H1 (cell line): ENCODE measurements around the gene OR10J5.

Source experiments
- BACH1 ChIP-seq: IDR thresholded peaks from 2 replicates; pipeline ENCODE4 v1.6.1; 2012; ENCODE audit warnings: low read length, improper control_type of control experiment
- CEBPB ChIP-seq: IDR thresholded peaks from 2 replicates; pipeline ENCODE4 v1.6.1; 2012; ENCODE audit warnings: low read depth, low read length
- CTCF ChIP-seq, 3 experiments: IDR thresholded peaks; 1 replicate in 2 of 3; 2 replicates in 1 of 3; pipeline versions ENCODE4 v1.5.1 to v1.6.1; 2011; ENCODE audit warnings: low read length in 3 of 3, mild to moderate bottlenecking in 3 of 3, inconsistent platforms in 2 of 3, low read depth in 1 of 3, moderate library complexity in 1 of 3; ENCODE audit not compliant: insufficient read depth in 1 of 3; ENCODE audit errors: control extremely low read depth in 1 of 3
- EP300 ChIP-seq, 2 experiments: IDR thresholded peaks; 1 replicate in 1 of 2; 2 replicates in 1 of 2; pipeline ENCODE4 v1.6.1; 2011 to 2012; ENCODE audit warnings: low read depth in 2 of 2, low read length in 2 of 2, mild to moderate bottlenecking in 2 of 2, borderline replicate concordance in 1 of 2, inconsistent platforms in 1 of 2, moderate library complexity in 1 of 2
- FOSL1 ChIP-seq: IDR thresholded peaks from 2 replicates; pipeline ENCODE4 v1.6.1; 2011; ENCODE audit warnings: mild to moderate bottlenecking, low read depth, low read length, moderate library complexity; ENCODE audit not compliant: insufficient read depth
- GABPA ChIP-seq: IDR thresholded peaks from 2 replicates; pipeline ENCODE4 v1.6.1; 2011; ENCODE audit warnings: mild to moderate bottlenecking, low read length, moderate library complexity, borderline replicate concordance; ENCODE audit not compliant: insufficient read depth
- POLR2A ChIP-seq, 2 experiments: IDR thresholded peaks; 1 replicate in 1 of 2; 2 replicates in 1 of 2; pipeline ENCODE4 v1.6.1; 2011; ENCODE audit warnings: low read depth in 2 of 2, low read length in 2 of 2, mild to moderate bottlenecking in 2 of 2; ENCODE audit errors: control extremely low read depth in 1 of 2
- SIN3A ChIP-seq, 2 experiments: IDR thresholded peaks in 1 of 2; conservative IDR thresholded peaks in 1 of 2; 2 replicates each; pipeline ENCODE4 v1.6.1; 2011 to 2012; ENCODE audit warnings: low read length in 2 of 2, improper control_type of control experiment in 1 of 2, low read depth in 1 of 2, mild to moderate bottlenecking in 1 of 2
- TCF12 ChIP-seq: IDR thresholded peaks from 2 replicates; pipeline ENCODE4 v1.6.1; 2011; ENCODE audit warnings: low read depth, mild to moderate bottlenecking, low read length
- YY1 ChIP-seq: IDR thresholded peaks from 2 replicates; pipeline ENCODE4 v1.6.1; 2011; ENCODE audit warnings: low read depth, mild to moderate bottlenecking, low read length
- ZNF274 ChIP-seq: IDR thresholded peaks from 2 replicates; pipeline ENCODE4 v1.7.0; 2012; ENCODE audit warnings: low read length, borderline replicate concordance; ENCODE audit errors: extremely low read depth

GRCh38 chr1:159493354-159493753 is 42.5 kb downstream of the OR10J5 start:
- TF ChIP-seq GABPA (no peak), TCF12 (no peak), EP300 (IDR thresholded peaks at IDR 0.05; ENCODE audit: borderline replicate concordance in 1 of 2, low read depth in 2 of 2, low read length in 2 of 2) (no peak), CTCF (IDR thresholded peaks at IDR 0.05; ENCODE audit: control extremely low read depth in 1 of 3, insufficient read depth in 1 of 3, low read depth in 1 of 3, low read length in 3 of 3) (no peak), POLR2A (IDR thresholded peaks at IDR 0.05; ENCODE audit: control extremely low read depth in 1 of 2, low read depth in 2 of 2, low read length in 2 of 2) (no peak), YY1 (no peak), FOSL1 (no peak), SIN3A (conservative IDR thresholded peaks at IDR 0.05 in 1 of 2, IDR thresholded peaks at IDR 0.05 in 1 of 2; ENCODE audit: low read depth in 1 of 2, low read length in 2 of 2) (no peak), BACH1 (no peak), CEBPB (no peak), ZNF274 (no peak)
